Right lobe of liver (tissue), 6 donors: ENCODE measurements around the gene TAF7. TPM values are rescaled to one million over a fixed set of nuclear protein-coding genes. Genes with fewer than 3 reads are reported as not detected.
"Not testable (repeated sequence)": the region's sequence is repeated elsewhere in the genome, so short reads cannot be mapped to it uniquely, and the experiment has no call there.

Experiments
- ATAC-seq, 4 donors: fragments of 200-7000 bp; cut with Tn5 transposase; one replicate each; pipeline ENCODE4 v1.9.1; 2020; ENCODE audit warnings: mild to moderate bottlenecking in 4 of 4, moderate library complexity in 4 of 4
- DNase-seq, 3 donors: peaks; one replicate each; pipeline ENCODE4 v3.0.0-alpha.2; 2020
- H3K27ac ChIP-seq, 3 donors: fragments of 200-600 bp; one replicate each; pipeline ENCODE4 v1.8.0; 2022
- H3K27me3 ChIP-seq, 2 donors: fragments of 200-600 bp; one replicate each; pipeline ENCODE4 v1.8.0; 2022
- H3K36me3 ChIP-seq, 4 donors: fragments of 200-600 bp; sonication (generic) in 1 of 4; one replicate each; pipeline versions ENCODE4 v1.5.1 to v1.8.0; 2017 to 2022; ENCODE audit warnings: control low read depth in 1 of 4
- H3K4me1 ChIP-seq, 4 donors: fragments of 200-600 bp; sonication (generic) in 1 of 4; one replicate each; pipeline versions ENCODE4 v1.5.1 to v1.8.0; 2017 to 2022; ENCODE audit warnings: control low read depth in 1 of 4
- H3K4me3 ChIP-seq, 3 donors: fragments of 200-600 bp; one replicate each; pipeline ENCODE4 v1.8.0; 2022
- H3K9me3 ChIP-seq, 4 donors: fragments of 200-600 bp; sonication (generic) in 1 of 4; one replicate each; pipeline versions ENCODE4 v1.5.1 to v1.8.0; 2017 to 2022; ENCODE audit warnings: control low read depth in 1 of 4
- CTCF ChIP-seq, 4 donors: fragments of 200-600 bp in 3 of 4; fragments of 450-650 bp in 1 of 4; IDR thresholded peaks; one replicate each; pipeline versions ENCODE4 v1.5.1 to v1.8.0; 2016 to 2022; ENCODE audit warnings: antibody characterized with exemption in 4 of 4, mild to moderate bottlenecking in 2 of 4
- POLR2A ChIP-seq: fragments of 450-650 bp; IDR thresholded peaks from one replicate; pipeline ENCODE4 v1.6.1; 2017; ENCODE audit warnings: antibody characterized with exemption, mild to moderate bottlenecking
- WGBS: methylation state at CpG from one replicate; pipeline ENCODE4 v1.1.6; 2018; ENCODE audit warnings: low coverage, low lambda C conversion rate; ENCODE audit not compliant: insufficient coverage; ENCODE audit errors: missing lambda C conversion rate; 5-methylcytosine and 5-hydroxymethylcytosine counted together
- intact Hi-C, 2 donors: fragments of 100-400 bp; cut with DNase I; formaldehyde crosslinking; loops; one replicate each; pipeline versions ENCODE4 v1.11.2 to v1.14.1; 2022
- total RNA-seq, 6 experiments: library from RNA; depleted of rRNA in 2 of 6; stranded (reverse); fragments of >200 nt in 2 of 6; fragmentation: NEBNext Ultra II Directional in 3 of 6; extraction: Animal tissue kit (Norgen Biotek cat#: 25700) in 3 of 6; gene quantifications; one replicate each; pipeline versions ENCODE4 v1.1.0 to v1.2.4, GENCODE V29; 2016 to 2023
- donor health status: DM: no; HTN: yes; CAD: no.
- donor health status: DM: no; HTN: no; CAD: no.
- donor health status: DM: no; HTN: no; CAD: no.
- donor health status: DM: no; HTN: yes; CAD: no.
- donor health status: DM: no; HTN: yes; CAD: no.

The TAF7 gene
- total RNA-seq, 6 experiments from 2014 or later, result 17.7 to 37.9 (median 22.3) TPM

DNA sequence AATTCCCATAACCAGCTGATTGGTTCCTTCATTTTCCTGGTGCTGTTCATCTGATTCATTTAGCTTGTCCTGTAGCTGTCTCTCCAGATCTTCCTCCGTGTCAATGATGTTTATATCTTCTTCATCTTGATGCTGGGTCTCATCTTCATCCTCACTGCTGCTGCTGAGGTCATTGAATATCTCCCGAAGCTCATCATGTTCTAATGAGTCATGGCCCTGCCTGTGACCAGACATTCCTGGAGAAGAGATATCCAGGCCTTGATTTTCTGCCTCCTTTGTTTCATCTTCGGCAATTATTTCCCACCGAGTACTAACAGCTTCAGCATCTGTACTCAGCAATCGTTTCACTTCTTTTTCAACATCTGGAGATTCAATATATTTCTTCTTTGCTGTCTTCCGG lies 1.4 kb downstream of the TAF7 start:
- H3K27ac ChIP-seq, result no peak overlapping the region
- no peak for TF ChIP-seq POLR2A
- intact Hi-C loops, result no loop called here
- no peak for ATAC-seq
- H3K4me3 ChIP-seq, result no peak overlapping the region
- no peak for DNase-seq
- no peaks in the 10 kb centered on the region for H3K4me1 ChIP-seq
- WGBS, result 92% methylated on average over 6 of the region's 6 CpGs
- peaks cover 0 to 11% (median 0%) of the 10 kb centered on the region in 4 donors for H3K36me3 ChIP-seq
- H3K27me3 ChIP-seq, result no peaks in the 10 kb centered on the region
- peaks cover 9 to 35% (median 22%) of the 10 kb centered on the region in 4 donors for H3K9me3 ChIP-seq

GRCh38 chr5:141316963-141317362 lies 3.6 kb downstream of the TAF7 start:
- H3K4me1 ChIP-seq, ATAC-seq, DNase-seq, intact Hi-C loops, H3K27ac ChIP-seq, H3K4me3 ChIP-seq, H3K27me3 ChIP-seq: not testable (repeated sequence)
- H3K36me3 ChIP-seq, result peaks cover 0 to 11% (median 0%) of the 10 kb centered on the region in 4 donors
- peaks cover 9 to 45% (median 22%) of the 10 kb centered on the region in 4 donors for H3K9me3 ChIP-seq
- WGBS, result 88% methylated on average over 4 of the region's 4 CpGs

DNA sequence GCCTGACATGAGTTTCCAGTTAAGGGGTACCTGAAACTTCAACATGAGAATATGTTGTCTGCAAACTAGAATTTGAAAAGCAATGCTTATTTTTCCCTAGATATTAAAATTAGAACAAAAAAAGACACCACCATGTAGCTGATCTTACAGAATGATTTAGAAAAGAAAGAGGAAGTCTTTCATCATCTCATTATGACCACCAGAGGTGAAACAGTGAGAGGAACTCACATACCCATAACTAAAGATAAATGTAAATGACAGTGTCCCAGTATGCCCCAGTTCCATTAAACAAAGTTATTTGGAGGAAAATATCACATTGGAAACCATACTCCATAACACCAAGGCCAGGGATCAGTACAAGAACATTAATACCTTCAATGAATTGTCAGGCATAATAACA lies 6.9 kb downstream of the TAF7 start:
- Histone ChIP-seq H3K36me3 (peaks cover 0 to 5% (median 0%) of the 10 kb centered on the region in 4 donors), H3K27me3 (no peaks in the 10 kb centered on the region), H3K4me3 (no peak overlapping the region), H3K9me3 (peaks cover 8 to 25% (median 14%) of the 10 kb centered on the region in 4 donors), H3K4me1 (no peaks in the 10 kb centered on the region), H3K27ac (no peak overlapping the region)
- ATAC-seq (no peak), DNase-seq (no peak)
- intact Hi-C loops, result no loop called here
- TF ChIP-seq CTCF (IDR thresholded peaks at IDR 0.05), result no peak
- TF ChIP-seq POLR2A, result no peak

DNA sequence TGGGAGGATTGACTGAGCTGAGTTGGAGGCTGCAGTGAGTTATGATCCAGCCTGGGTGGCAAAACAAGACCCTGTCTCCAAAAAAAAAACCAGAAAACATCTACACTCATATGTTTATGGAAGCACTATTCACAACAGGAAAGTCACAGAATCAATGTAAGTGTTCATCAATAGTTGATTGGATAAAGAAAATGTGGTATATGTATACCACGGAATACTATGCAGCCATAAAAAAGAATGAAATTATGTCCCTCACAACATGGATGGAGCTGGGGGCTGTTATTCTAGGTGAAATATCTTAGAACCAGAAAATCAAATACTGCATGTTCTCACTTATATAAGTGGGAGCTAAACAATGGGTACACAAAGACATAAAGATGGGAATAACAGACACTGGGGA lies 14.0 kb downstream of the TAF7 start:
- Histone ChIP-seq H3K4me1 (no peaks in the 10 kb centered on the region), H3K27me3 (no peaks in the 10 kb centered on the region), H3K9me3 (peaks cover 2 to 14% (median 7%) of the 10 kb centered on the region in 4 donors), H3K36me3 (no peaks in the 10 kb centered on the region), H3K27ac (no peak overlapping the region), H3K4me3 (no peak overlapping the region)
- WGBS, result 100% methylated on average over 1 of the region's 1 CpG
- ATAC-seq (no peak), DNase-seq (no peak)
- TF ChIP-seq CTCF (IDR thresholded peaks at IDR 0.05) (no peak), POLR2A (no peak)
- intact Hi-C loops, result no loop called here

DNA sequence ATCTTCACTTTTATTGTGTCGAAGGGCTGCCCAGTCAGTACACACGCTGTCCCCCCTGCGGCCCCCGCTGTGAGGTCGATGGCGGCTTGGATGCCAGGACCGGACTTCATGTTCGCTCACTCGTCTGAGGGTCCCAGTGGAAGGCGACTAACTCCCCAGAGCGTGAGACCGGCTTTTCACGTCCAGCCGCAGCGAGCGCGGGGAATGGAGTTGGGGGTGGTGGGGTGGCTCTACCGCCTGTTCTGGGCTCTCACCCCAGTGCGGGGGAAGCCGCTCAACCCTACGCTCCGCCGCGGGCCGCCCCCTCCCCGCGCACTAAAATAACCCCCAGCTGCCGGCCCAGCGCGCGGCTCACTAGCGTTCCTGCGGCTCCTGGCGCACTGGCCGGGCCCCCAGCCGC lies 16.8 kb downstream of the TAF7 start, which contains the start of gene SLC25A2:
SLC25A2 (minus strand) TSS at position 294 of the 400 bp plus-strand sequence; CDS start at position 110, 184 bp downstream.
- Histone ChIP-seq H3K36me3 (no peaks in the 10 kb centered on the region), H3K27ac (no peak within 1 kb of the TSS), H3K27me3 (no peaks in the 10 kb centered on the region), H3K4me1 (no peaks in the 10 kb centered on the region), H3K9me3 (peaks cover 2 to 23% (median 7%) of the 10 kb centered on the region in 4 donors), H3K4me3 (no peak within 1 kb of the TSS)
- TF ChIP-seq CTCF (IDR thresholded peaks at IDR 0.05) (no peak), POLR2A (no peak)
- DNase-seq, result no peak
- no CpG with 5 or more reads among the region's 36 CpGs for WGBS
- intact Hi-C loops, result no loop called here
- ATAC-seq, result no peak

DNA sequence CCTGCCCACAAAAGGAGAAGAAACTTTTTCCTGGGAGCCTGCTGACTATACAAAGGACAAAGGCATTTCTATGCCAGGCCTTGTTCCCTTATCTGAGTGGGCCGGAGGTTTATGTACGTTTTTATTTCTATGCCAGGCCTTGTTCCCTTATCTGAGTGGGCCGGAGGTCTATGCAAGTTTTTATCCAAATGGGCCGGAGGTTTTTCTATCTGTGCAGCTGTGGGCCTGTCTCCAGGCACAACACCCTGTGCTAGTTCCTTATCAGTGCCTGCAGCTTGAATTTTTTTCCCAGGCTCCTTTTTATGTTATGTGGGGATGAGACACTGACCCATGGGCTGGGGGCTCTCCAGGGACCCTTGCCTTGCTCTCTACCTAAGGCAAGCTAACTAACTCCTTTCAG lies 22.2 kb downstream of the TAF7 start:
- ATAC-seq (no peak), DNase-seq (no peak)
- Histone ChIP-seq H3K9me3 (peaks cover 0 to 10% (median 3%) of the 10 kb centered on the region in 4 donors), H3K4me1 (no peaks in the 10 kb centered on the region), H3K27me3 (no peaks in the 10 kb centered on the region), H3K27ac (no peak overlapping the region), H3K4me3 (no peak overlapping the region), H3K36me3 (no peaks in the 10 kb centered on the region)
- WGBS, result 76% methylated on average over 4 of the region's 4 CpGs
- intact Hi-C loops, result no loop called here
- no peak for TF ChIP-seq CTCF (IDR thresholded peaks at IDR 0.05)
- no peak for TF ChIP-seq POLR2A
